Stimulated activated CD8-positive, alpha-beta memory T cell treated with anti-CD3 and anti-CD28 coated beads, Interleukin-2, amount 100 ng/mL, for 48 hours (primary cell): ENCODE results near the gene FAAH2.
A peak's percentile ranks its signal among the peaks of the same experiment; 100 is the strongest.
"Not testable (repeated sequence)": the region's sequence is repeated elsewhere in the genome, so short reads cannot be mapped to it uniquely, and the experiment has no call there.

ENCODE experiments used
- DNase-seq, 2 donors: peaks; one replicate each; pipeline ENCODE4 v3.0.0-alpha.2; 2020; ENCODE audit warnings: low read depth in 2 of 2

The FAAH2 gene, protein sequence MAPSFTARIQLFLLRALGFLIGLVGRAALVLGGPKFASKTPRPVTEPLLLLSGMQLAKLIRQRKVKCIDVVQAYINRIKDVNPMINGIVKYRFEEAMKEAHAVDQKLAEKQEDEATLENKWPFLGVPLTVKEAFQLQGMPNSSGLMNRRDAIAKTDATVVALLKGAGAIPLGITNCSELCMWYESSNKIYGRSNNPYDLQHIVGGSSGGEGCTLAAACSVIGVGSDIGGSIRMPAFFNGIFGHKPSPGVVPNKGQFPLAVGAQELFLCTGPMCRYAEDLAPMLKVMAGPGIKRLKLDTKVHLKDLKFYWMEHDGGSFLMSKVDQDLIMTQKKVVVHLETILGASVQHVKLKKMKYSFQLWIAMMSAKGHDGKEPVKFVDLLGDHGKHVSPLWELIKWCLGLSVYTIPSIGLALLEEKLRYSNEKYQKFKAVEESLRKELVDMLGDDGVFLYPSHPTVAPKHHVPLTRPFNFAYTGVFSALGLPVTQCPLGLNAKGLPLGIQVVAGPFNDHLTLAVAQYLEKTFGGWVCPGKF

DNA sequence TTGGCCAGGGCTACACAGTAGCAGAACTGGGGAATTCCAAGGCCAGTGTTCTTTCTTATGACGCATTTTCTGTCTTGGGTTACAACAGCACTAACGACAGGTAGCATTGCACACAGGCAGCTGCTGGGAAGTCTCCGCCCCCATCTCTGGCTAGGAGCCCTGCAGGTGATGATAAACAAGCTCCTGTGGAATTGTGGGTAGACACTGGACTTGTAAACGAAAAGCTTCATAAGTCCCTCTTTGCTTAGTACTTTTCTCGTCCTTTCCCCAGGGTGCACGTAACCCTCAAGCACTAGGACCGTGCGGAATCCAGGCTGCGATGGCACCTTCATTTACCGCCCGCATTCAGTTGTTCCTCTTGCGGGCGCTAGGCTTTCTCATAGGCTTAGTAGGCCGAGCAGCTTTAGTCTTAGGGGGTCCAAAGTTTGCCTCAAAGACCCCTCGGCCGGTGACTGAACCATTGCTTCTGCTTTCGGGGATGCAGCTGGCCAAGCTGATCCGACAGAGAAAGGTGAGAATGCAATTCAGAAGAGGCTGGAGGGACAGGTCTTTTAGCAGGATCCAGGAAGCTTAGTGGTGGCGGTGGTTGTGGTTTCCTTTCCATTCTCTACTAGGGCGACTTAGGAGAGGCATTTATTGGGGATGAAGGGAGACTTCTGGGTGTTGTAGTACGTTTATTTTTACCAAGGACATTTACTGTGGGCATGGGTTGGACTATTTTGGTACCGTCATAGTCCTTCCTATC is at the start of gene FAAH2:
TSS of gene FAAH2 (plus strand) at position 200 of the 745 bp plus-strand sequence. CDS start at position 320, 120 bp downstream.
- DNase-seq: peak; percentile 14 to 28

- DNase-seq: no peak
Observed at GRCh38 chrX:57241967-57242366, 44.5 kb upstream of the FAAH2 start.

DNA sequence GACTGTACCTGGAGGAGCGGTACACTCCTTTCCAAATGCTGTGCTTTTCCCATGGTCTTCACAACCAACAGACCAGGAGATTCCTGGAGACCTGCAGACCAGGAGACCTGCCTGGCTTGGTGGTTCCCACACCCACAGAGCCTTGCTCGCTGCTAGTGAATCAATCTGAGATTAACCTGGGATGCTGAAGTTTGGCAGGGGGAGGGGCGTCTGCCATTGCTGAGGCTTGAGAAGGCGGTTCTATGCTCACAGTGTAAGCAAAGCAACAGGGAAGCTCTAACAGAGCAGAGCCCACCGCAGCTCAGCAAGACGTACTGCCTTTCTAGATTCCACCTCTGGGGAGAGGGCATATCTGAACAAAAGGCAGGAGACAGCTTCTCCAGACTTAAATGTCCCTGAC is 34.5 kb upstream of the FAAH2 start:
- DNase-seq: no peak

DNA sequence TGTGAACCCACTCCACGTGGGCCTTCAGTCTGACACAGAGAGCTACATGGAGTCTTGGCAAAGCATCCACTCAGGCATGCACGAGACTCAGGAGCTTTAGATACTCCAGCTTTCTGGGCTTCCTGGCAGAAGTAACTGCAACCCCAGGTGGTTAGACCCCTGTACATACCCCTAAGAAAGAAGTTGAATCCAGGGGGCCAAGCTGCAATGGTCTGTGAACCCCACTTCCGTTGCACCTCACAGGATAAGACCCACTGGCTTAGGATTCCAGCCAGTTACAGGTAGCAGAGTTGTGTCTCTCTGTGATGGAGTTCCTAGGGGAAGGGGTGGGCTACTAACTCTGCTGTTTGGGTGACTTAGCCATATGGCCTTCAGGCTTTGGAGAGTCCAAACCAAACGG is 21.4 kb upstream of the FAAH2 start:
- DNase-seq: no peak

DNA sequence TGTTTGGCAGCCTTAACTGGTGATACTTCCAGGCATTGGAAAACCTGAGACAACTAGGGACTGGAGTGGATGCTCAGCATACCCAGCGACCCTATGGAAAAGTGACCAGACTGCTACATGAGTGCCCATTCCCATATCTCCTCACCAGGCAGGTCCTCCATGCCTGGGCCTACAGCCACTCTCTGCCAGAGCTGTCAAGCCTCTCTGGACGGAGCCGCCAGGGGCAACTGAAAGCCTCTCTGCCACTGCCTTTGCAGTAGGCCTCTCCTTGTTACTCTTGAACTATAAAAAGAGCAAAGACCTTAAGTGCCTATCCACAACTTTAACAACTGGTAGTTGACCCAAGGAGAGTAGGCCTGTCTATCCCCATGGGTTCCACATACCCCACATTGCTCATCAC is 20.2 kb upstream of the FAAH2 start:
- DNase-seq: no peak

- no peak for DNase-seq
Observed at GRCh38 chrX:57266871-57267270, 19.6 kb upstream of the FAAH2 start.

DNA sequence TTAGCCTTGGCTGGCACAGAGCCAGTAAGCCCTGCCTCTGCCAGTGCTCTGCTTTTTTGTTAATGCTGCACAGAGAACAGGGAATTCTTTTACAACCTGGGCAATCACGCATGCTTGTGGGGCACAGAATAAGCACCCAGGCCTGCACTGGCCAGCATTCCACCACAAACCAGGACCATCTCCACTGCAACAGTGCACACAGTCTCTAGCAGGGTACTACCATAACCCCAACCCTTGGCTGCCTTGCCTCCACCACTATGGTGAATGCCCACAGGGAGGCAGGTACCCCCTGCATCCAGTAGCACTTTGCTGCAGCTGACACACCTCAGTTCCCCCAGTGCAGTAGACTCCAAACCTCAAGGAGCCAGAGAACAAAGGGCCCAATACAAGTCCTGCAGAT is 19.2 kb upstream of the FAAH2 start:
- DNase-seq: no peak

DNA sequence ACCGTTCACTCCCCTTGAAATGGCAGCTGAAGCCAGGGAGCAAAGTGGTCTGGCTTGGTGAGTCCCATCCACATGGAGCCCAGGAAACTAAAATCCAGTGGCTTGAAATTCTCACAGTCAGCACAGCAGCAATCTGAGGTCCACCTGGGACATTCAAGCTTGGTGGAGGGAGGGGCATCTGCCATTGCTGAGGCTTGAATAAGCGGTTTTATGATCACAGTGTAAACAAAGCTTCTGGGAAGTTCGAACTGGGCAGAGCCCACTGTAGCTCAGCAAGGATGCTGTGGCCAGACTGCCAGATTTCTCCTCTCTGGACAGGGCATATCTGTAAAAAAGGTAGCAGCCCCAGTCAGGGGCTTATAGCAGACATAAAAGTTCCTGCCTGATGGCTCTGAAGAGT is 15.5 kb upstream of the FAAH2 start:
- DNase-seq: no peak

- no peak for DNase-seq
Observed at GRCh38 chrX:57282568-57282967, 3.9 kb upstream of the FAAH2 start.

- no peak for DNase-seq
Observed at GRCh38 chrX:57285001-57285400, 1.5 kb upstream of the FAAH2 start.

- DNase-seq: no peak
Observed at GRCh38 chrX:57289089-57289488, 2.6 kb downstream of the FAAH2 start.

DNA sequence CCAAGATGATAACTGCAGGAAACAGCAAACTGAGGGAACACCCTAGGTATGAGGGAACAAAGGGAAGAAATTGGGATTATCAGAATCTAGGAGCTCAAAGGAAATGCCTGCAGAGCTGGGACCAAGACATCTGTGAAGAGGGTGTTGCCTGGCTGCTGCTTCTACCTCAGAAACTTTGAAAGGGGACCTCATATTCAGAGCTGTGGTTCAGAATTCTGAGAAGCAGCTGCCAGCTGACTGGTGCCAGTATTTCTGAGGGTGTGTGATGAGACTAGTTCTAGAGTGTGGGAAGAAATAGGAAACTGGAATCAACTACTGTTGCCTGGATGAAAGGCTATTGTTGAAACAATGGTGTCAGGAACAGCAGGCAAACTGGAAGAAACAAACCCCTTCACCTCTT is 8.5 kb downstream of the FAAH2 start:
- DNase-seq: no peak

DNA sequence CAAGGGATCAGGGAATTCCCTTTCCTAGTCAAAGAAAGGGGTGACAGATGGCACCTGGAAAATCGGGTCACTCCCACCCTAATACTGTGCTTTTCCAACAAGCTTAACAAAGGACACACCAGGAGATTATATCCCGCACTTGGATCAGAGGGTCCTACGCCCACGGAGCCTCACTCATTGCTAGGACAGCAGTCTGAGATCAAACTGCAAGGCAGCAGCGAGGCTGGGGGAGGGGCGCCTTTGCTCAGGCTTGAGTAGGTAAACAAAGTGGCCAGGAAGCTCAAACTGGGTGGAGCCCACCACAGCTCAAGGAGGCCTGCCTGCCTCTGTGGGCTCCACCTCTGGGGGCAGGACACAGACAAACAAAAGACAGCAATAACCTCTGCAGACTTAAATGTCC is 9.2 kb downstream of the FAAH2 start:
- not testable (repeated sequence) for DNase-seq

DNA sequence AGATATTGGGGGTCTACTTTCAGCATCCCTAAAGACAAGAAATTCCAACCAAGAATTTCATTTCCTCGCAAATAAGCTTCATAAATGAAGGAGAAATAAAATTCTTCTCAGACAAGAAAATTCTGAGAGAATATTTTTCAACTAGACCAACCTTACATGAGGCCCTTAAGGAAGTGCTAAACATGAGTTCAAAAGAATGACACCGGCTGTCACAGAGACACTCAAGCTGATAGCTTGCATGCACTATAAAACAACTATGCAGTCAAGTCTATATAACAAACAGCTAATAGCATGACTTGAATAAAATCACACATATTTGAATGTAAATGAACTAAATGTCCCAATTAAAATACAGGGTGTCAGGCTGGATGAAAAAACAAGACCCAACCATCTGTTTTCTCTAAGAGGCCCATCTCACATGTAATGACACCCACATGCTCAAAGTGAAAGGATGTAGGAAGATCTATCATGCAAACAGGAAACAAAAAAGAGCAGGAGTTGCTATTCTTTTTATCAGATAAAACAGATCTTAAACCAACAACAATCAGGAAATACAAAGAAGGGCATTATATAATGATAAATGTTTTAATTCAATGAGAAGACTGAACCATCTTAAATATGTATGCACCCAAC is 27.2 kb downstream of the FAAH2 start:
- DNase-seq: no peak

DNA sequence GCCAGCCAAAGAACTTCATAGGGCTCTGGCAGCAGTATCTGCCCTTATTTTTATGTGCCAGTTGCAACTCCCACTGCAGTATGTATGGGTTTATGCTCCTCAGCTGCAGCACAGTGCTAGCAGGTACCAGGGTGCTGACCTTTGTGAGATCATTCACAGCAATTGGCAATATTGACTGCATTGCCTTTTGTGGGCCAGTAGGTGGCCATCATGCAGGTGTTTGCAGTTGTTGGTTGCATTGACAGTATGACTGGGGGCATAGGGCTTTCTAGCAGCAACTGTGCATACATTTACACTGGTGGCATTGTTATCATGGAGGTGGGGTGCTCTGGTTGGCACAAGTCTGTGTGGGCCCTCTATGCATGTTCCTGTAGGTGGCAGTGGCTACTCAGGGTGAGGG is 42.5 kb downstream of the FAAH2 start:
- no peak for DNase-seq

- not testable (repeated sequence) for DNase-seq
Observed at GRCh38 chrX:57335790-57336189, 49.3 kb downstream of the FAAH2 start.

DNA sequence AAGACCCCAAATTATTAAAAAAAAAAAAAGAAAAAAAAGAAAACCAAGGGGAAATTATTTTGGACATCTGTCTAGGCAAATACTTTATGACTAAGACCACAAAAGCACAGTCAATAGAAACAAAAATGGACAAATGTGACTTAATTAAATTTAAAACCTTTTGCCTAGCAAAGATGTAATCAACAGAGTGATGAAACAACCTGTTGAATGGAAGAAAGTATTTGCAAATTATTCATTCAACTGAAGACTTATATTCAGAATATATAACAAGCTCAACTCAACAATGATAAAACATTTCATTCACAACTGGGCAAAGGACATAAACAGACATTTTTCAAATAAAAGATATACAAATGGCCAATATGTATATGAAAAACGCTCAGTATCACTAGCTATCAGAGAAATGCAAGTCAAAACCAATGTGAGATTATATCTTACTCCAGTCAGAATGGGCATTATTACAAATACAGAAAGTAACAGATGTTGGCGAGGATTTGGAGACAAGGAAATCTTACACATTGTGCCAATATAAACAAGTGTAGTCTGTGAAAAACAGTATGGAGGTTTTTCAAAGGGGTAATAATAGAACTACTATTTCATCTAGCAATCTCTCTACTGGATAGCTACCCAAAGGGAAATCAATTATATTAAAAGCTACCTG is 67.1 kb downstream of the FAAH2 start:
- DNase-seq: no peak

GRCh38 chrX:57364145-57364544 is 77.6 kb downstream of the FAAH2 start:
- no peak for DNase-seq

GRCh38 chrX:57366430-57366829 is 79.9 kb downstream of the FAAH2 start:
- no peak for DNase-seq

DNA sequence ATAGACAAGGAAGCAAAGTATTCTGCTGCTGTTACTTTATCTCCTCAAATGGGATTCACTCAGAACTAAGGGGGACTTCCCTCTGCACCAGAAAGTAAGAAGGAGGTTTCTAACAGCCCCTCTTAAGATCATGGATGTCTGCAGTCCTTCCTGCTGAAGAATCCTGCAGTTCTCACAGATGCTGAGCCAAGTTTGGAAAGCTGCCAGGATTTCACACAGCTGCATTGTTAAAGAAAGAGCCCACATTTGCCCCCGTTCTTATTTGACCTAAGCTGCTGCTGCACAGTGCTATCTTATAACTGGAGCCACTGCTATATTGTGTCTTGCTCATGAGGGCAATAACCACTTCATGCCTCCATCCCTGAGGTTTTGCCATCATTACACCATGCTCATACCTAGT is 81.1 kb downstream of the FAAH2 start:
- DNase-seq: no peak

DNA sequence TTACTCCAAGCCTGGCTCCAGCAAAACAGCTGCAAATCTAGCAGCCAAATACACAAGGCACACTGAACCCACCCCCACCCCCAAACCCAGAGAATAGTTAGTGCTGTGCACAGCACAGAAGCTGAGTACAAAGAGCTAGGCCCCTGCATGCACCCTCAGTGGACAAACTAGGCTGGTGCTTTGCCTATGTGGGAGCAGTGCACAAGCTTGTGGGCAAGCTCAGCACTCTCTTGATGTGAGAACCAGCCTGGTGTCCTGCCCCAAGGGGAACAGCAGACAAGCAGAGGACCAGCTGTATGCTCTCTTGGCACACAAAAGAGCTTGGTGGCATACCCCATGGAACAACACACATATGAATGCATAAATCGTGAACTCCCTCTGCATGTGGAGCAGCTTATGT is 81.7 kb downstream of the FAAH2 start:
- DNase-seq: no peak

DNA sequence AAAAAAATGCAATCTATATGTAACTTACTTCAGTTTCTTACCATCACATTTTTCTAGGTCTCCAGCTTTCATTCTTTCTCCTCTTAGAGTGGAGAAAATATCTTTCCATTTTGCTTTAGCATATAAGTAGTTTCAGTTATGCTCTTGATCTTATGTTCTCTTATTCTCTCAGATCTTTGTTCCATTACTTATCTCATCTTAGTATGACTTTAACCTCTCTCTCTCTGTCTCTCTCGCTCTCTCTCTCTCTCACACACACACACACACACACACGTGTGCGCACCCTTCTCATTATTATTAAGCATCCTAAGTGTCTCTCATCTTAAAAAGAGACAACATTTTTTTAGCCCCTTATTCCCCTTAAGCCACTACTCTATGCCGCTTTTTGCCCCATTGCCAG is 92.8 kb downstream of the FAAH2 start:
- no peak for DNase-seq
